Measurements from ENCODE around the gene MTFR1L. TPM values are rescaled to one million over a fixed set of nuclear protein-coding genes. Genes with fewer than 3 reads are reported as not detected.
A peak's percentile ranks its signal among the peaks of the same experiment; 100 is the strongest.

MTFR1L gene
- total and polyA plus RNA-seq, 9 of the 15 experiments (the other 6 are each of a cell fraction or from before 2014, with no cell fraction given), result 41.4 to 98.5 (median 53.7) TPM

DNA sequence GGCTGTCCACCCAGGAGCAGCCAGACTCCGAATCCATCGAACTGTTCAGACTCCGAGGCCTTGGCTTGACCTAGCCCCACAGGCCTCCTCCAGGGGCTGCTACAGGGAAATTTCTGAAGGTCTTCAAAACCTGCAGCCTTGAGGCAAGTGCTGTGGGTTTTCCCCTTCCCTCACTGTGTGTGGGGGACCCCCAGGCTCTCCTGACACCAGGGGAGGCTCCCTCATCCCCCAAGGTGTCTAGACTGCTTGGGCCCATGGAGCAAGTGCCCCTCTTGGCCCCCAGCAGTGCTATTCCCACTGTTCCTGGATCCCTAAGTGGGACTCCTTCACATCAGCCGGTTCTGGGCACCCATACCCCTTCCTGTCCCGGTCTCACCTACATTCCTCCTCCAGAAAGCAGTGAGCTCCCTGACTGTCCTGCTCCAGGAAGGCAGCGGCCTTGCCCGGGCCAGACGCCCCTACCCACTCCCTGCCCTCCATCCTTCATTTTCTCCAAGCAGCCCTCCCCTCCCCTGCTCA lies 54.9 kb downstream of the MTFR1L start:
- ChIA-PET POLR2A (interaction anchor here (1.0 to 2.2 kb wide), 8 partner anchors 12 to 152 kb away, joined by 3 to 6 read pairs (median 4); partner anchors contain the start of gene PAFAH2), CTCF (ENCODE audit: low intra/inter-chr PET ratio) (no interaction called here)
- TSS peak; percentile 39 for BruUV-seq (replicated peaks)
- Histone ChIP-seq H3K4me2 (ENCODE audit: insufficient read depth, low read length) (peak overlapping the region; percentile 81), H3K27me3 (ENCODE audit: control insufficient read depth in 2 of 2, insufficient read depth in 2 of 2, low read length in 2 of 2) (no peaks in the 10 kb centered on the region), H3K36me3 (ENCODE audit: control insufficient read depth, insufficient read depth, low read length) (no peaks in the 10 kb centered on the region), H3K9me1 (ENCODE audit: control insufficient read depth, insufficient read depth, low read length) (no peaks in the 10 kb centered on the region), H3K79me2 (ENCODE audit: control insufficient read depth, insufficient read depth, low read length) (peaks cover 10% of the 10 kb centered on the region; the same call in 2 of the 3 replicates), H3K9me3 (replicated peaks; ENCODE audit: control insufficient read depth, insufficient read depth, low read depth, low read length) (no peaks in the 10 kb centered on the region), H4K20me1 (replicated peaks; ENCODE audit: control insufficient read depth, insufficient read depth, low read length) (no peaks in the 10 kb centered on the region), H3K4me1 (replicated peaks in 1 of 2; ENCODE audit: control insufficient read depth in 2 of 2, insufficient read depth in 2 of 2, low read length in 2 of 2) (peaks cover 51 to 54% of the 10 kb centered on the region in 2 experiments), H2AFZ (ENCODE audit: low read depth, low read length) (peak overlapping the region; percentile 88), H3K27ac (ENCODE audit: extremely low read depth, low read depth, low read length) (peak overlapping the region; percentile 77), H3K4me3 (peak overlapping the region; percentile 51), H3K9ac (ENCODE audit: insufficient read depth in 1 of 2, low read depth in 2 of 2, low read length in 2 of 2) (peak overlapping the region; percentile 63 to 92)
- intact Hi-C loops (cut with micrococcal nuclease) (no loop called here), in situ Hi-C loops (cut with MboI) (no loop called here)
- DNase-seq (ENCODE audit: extremely low read depth in 1 of 4, low spot score in 3 of 4) (peak in 1 of 4 experiments; percentile 27), ATAC-seq (no peak), FAIRE-seq (no peak)
- 40% methylated on average over 8 of the region's 8 CpGs for WGBS (ENCODE audit: insufficient coverage, low coverage, missing lambda C conversion rate)
- no peak for TF ChIP-seq CHD7 (IDR thresholded peaks at IDR 0.05; ENCODE audit: low read depth, low read length)
- TF ChIP-seq ZNF77 (CRISPR knock-in tag; IDR thresholded peaks at IDR 0.05), result no peak
- TF ChIP-seq, protein P1, sequence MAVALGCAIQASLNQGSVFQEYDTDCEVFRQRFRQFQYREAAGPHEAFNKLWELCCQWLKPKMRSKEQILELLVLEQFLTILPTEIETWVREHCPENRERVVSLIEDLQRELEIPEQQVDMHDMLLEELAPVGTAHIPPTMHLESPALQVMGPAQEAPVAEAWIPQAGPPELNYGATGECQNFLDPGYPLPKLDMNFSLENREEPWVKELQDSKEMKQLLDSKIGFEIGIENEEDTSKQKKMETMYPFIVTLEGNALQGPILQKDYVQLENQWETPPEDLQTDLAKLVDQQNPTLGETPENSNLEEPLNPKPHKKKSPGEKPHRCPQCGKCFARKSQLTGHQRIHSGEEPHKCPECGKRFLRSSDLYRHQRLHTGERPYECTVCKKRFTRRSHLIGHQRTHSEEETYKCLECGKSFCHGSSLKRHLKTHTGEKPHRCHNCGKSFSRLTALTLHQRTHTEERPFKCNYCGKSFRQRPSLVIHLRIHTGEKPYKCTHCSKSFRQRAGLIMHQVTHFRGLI (CRISPR knock-in tag; IDR thresholded peaks at IDR 0.05), result no peak
- no peak for TF ChIP-seq HCFC1 (IDR thresholded peaks at IDR 0.05; ENCODE audit: low read depth, low read length)
- no peak for TF ChIP-seq IRF9 (tag; IDR thresholded peaks at IDR 0.05)
- TF ChIP-seq HSF4 (CRISPR knock-in tag; IDR thresholded peaks at IDR 0.05; ENCODE audit: borderline replicate concordance), result no peak
- TF ChIP-seq CHD4 (IDR thresholded peaks at IDR 0.05; ENCODE audit: insufficient read depth, insufficient replicate concordance, low read depth, low read length, poor library complexity, severe bottlenecking), result no peak
- no peak for TF ChIP-seq CXXC5 (CRISPR knock-in tag; IDR thresholded peaks at IDR 0.05)
